Trophoblast cell (in vitro differentiated cells and primary cell): Measurements from ENCODE around the gene DTNA.

Experiments used
- DNase-seq, 2 donors: peaks; one replicate each; pipeline ENCODE4 v3.0.0-alpha.2; 2016
- H2AFZ ChIP-seq: 2 replicates; pipeline ENCODE4 v1.6.1; 2013; ENCODE audit warnings: low read length, moderate library complexity, mild to moderate bottlenecking; ENCODE audit not compliant: insufficient read depth, poor library complexity
- H2AK5ac ChIP-seq: 2 replicates; pipeline ENCODE4 v1.6.1; 2013; ENCODE audit warnings: mild to moderate bottlenecking, low read length
- H2BK120ac ChIP-seq: 2 replicates; pipeline ENCODE4 v1.6.1; 2013; ENCODE audit warnings: low read length, mild to moderate bottlenecking, moderate library complexity; ENCODE audit not compliant: insufficient read depth, poor library complexity
- H2BK12ac ChIP-seq: 2 replicates; pipeline ENCODE4 v1.6.1; 2013; ENCODE audit warnings: mild to moderate bottlenecking, low read length, moderate library complexity
- H2BK5ac ChIP-seq: 2 replicates; pipeline ENCODE4 v1.6.1; 2013; ENCODE audit warnings: low read length, low read depth, moderate library complexity, mild to moderate bottlenecking; ENCODE audit not compliant: poor library complexity
- H3K14ac ChIP-seq: 2 replicates; pipeline ENCODE4 v1.6.1; 2013; ENCODE audit warnings: mild to moderate bottlenecking, low read length
- H3K18ac ChIP-seq: 2 replicates; pipeline ENCODE4 v1.6.1; 2013; ENCODE audit warnings: mild to moderate bottlenecking, low read length
- H3K23ac ChIP-seq: 2 replicates; pipeline ENCODE4 v1.6.1; 2013; ENCODE audit warnings: low read length
- H3K27ac ChIP-seq: 2 replicates; pipeline ENCODE4 v1.5.1; 2013; ENCODE audit warnings: low read depth, mild to moderate bottlenecking, inconsistent platforms, low read length, moderate library complexity
- H3K27me3 ChIP-seq: 2 replicates; pipeline ENCODE4 v1.6.1; 2013; ENCODE audit warnings: inconsistent platforms, mild to moderate bottlenecking, low read length, moderate library complexity; ENCODE audit not compliant: insufficient read depth
- H3K36me3 ChIP-seq, 2 experiments: 1 replicate in 1 of 2; 2 replicates in 1 of 2; pipeline ENCODE4 v1.6.1; 2013; ENCODE audit warnings: low read length in 2 of 2, mild to moderate bottlenecking in 2 of 2, moderate library complexity in 1 of 2; ENCODE audit not compliant: insufficient read depth in 2 of 2, control insufficient read depth in 1 of 2
- H3K4ac ChIP-seq: 2 replicates; pipeline ENCODE4 v1.6.1; 2013; ENCODE audit warnings: low read depth, mild to moderate bottlenecking, low read length, moderate library complexity
- H3K4me1 ChIP-seq, 2 experiments: 1 replicate in 1 of 2; 2 replicates in 1 of 2; pipeline ENCODE4 v1.6.1; 2013; ENCODE audit warnings: low read length in 2 of 2, mild to moderate bottlenecking in 2 of 2, moderate library complexity in 1 of 2; ENCODE audit not compliant: insufficient read depth in 2 of 2, control insufficient read depth in 1 of 2
- H3K4me2 ChIP-seq: 2 replicates; pipeline ENCODE4 v1.6.1; 2013; ENCODE audit warnings: inconsistent platforms, mild to moderate bottlenecking, low read length, moderate library complexity
- H3K4me3 ChIP-seq: 2 replicates; pipeline ENCODE4 v1.5.1; 2013; ENCODE audit warnings: mild to moderate bottlenecking, low read depth, low read length, inconsistent platforms
- H3K79me1 ChIP-seq: one replicate; pipeline ENCODE4 v1.6.1; 2013; ENCODE audit warnings: low read length
- H3K79me2 ChIP-seq: 2 replicates; pipeline ENCODE4 v1.6.1; 2013; ENCODE audit warnings: low read length, mild to moderate bottlenecking; ENCODE audit not compliant: control insufficient read depth, insufficient read depth, poor library complexity
- H3K9ac ChIP-seq: 2 replicates; pipeline ENCODE4 v1.6.1; 2013; ENCODE audit warnings: mild to moderate bottlenecking, low read length
- H3K9me3 ChIP-seq: 2 replicates; pipeline ENCODE4 v1.6.1; 2013; ENCODE audit warnings: low read depth, mild to moderate bottlenecking, control low read depth, inconsistent platforms, low read length; ENCODE audit not compliant: insufficient read depth
- H4K12ac ChIP-seq: 2 replicates; pipeline ENCODE4 v1.6.1; 2013; ENCODE audit warnings: low read depth, mild to moderate bottlenecking, low read length, moderate library complexity
- H4K8ac ChIP-seq: 2 replicates; pipeline ENCODE4 v1.6.1; 2013; ENCODE audit warnings: low read depth, mild to moderate bottlenecking, low read length, moderate library complexity
- H4K91ac ChIP-seq: one replicate; pipeline ENCODE4 v1.6.1; 2013; ENCODE audit warnings: low read depth, mild to moderate bottlenecking, low read length, moderate library complexity
- WGBS: extraction: QIAGEN DNeasy Blood & Tissue Kit; methylation state at CpG from one replicate; pipeline ENCODE4 v1.1.7; 2013; ENCODE audit warnings: missing lambda C conversion rate; ENCODE audit not compliant: insufficient read length, insufficient coverage; ENCODE audit errors: extremely low coverage; 5-methylcytosine and 5-hydroxymethylcytosine counted together

The DTNA gene

DNA sequence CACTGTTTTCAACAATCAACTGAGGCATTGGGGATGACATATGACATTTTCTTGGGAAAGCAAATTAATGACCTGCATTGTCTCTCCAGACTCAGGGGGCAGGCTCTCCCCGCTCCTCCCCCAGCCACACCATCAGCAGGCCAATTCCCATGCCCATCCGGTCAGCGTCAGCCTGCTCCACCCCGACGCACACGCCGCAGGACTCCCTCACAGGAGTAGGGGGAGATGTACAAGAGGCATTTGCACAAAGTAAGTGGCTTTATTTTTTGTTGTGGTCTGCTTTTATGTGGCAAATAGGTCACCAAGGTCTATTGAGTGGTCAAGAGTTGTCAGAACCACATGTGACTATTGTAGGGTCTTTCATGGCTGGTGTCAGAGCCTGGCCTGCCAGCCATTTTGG is 165.1 kb downstream of the DTNA start:
- H2BK12ac ChIP-seq, result no peak overlapping the region
- DNase-seq, result no peak

DNA sequence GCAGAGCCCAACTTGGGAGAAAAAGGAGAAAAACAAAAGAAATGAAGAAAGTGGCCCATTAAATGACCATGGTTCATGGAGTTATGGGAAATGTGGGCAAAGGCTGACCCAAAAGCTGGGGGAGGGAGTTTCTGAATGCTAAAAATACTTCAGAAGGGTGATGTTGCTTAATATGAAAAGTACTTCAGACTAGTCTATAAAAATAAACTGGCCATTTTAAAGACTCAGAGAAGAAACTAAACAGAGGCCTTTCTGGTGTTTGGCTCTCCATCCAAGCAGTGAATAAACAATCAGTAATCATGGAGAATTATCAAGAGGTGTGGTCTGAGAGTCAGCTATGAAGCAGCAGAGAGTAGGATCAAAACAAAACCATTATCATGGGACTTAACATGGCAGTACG is 170.3 kb downstream of the DTNA start:
- H3K9ac ChIP-seq, result no peak overlapping the region
- no peak overlapping the region for H3K4ac ChIP-seq
- H3K27ac ChIP-seq, result no peak overlapping the region
- no peak overlapping the region for H2AFZ ChIP-seq
- H2BK120ac ChIP-seq, result no peak overlapping the region
- no peaks in the 10 kb centered on the region for H3K79me2 ChIP-seq
- no peak overlapping the region for H2BK12ac ChIP-seq
- H3K18ac ChIP-seq, result no peak overlapping the region
- H3K4me2 ChIP-seq, result no peak overlapping the region
- no CpG with 5 or more reads among the region's 1 CpG for WGBS
- H3K9me3 ChIP-seq, result no peaks in the 10 kb centered on the region
- H3K23ac ChIP-seq, result no peak overlapping the region
- peaks cover 5% of the 10 kb centered on the region for H3K79me1 ChIP-seq
- no peak for DNase-seq
- no peak overlapping the region for H2AK5ac ChIP-seq
- no peaks in the 10 kb centered on the region for H3K27me3 ChIP-seq
- no peak overlapping the region for H3K14ac ChIP-seq
- no peak overlapping the region for H4K8ac ChIP-seq
- no peak overlapping the region for H3K4me3 ChIP-seq
- no peaks in the 10 kb centered on the region for H3K36me3 ChIP-seq
- no peak overlapping the region for H4K12ac ChIP-seq
- H4K91ac ChIP-seq, result no peak overlapping the region
- H3K4me1 ChIP-seq, result peaks cover 6 to 13% of the 10 kb centered on the region in 2 experiments
- H2BK5ac ChIP-seq, result no peak overlapping the region

More for the DNA sequence above, 165.1 kb downstream of the DTNA start:
- Histone ChIP-seq H4K91ac (no peak overlapping the region), H3K4me3 (no peak overlapping the region), H3K36me3 (no peaks in the 10 kb centered on the region), H4K12ac (no peak overlapping the region), H3K79me1 (no peaks in the 10 kb centered on the region), H3K79me2 (no peaks in the 10 kb centered on the region), H3K18ac (no peak overlapping the region), H3K27me3 (no peaks in the 10 kb centered on the region), H3K14ac (no peak overlapping the region), H4K8ac (no peak overlapping the region), H3K23ac (no peak overlapping the region), H3K9me3 (no peaks in the 10 kb centered on the region), H2BK5ac (no peak overlapping the region), H2AK5ac (no peak overlapping the region), H2BK120ac (no peak overlapping the region), H3K4ac (no peak overlapping the region), H3K4me1 (no peaks in the 10 kb centered on the region), H3K27ac (no peak overlapping the region), H2AFZ (no peak overlapping the region), H3K9ac (no peak overlapping the region), H3K4me2 (no peak overlapping the region)
- no CpG with 5 or more reads among the region's 7 CpGs for WGBS

DNA sequence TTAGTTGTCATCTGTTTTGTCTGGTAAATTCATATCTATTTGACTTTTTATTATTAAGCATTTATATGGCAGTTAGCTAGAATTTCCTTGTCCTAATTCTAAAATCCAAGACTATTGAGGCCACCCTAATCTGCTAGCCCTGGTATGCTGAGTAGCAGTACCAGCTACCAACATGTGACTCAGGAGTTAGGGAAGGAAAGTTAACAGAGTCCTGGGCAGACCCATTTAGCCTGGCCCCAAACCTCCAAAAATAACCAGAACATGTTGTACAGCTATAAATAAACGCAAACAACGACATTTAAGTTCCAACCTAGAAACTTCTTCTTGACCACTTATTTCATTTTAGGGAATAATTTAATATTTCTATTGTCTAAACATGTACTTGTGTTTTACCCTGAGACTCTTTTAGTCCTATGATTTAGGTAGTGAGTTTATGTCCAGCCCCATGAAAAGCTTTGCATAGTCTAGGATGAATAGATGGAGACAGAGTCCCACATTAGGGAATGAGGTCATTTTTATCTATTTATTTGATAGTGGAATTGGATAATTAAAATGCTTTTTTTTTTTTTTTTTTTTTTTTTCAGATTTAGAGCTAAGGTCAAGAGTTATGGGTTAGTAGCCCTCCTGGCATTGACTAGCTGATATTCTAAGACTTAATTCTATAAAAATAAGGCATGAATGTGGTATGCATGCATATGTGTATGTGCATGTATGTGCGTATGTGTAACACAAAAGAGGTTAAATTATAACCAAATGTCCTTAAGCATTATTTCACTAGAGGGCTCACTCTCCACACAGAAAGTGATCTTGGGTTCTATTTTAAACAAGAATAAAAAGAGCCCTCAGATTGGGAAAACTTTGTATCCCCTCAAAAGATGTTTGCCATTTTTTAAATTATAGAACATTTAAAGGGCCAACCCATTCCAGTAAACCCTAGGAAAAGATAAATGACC is 171.1 kb downstream of the DTNA start:
- Histone ChIP-seq H3K4me3 (no peak overlapping the region), H3K14ac (no peak overlapping the region), H3K36me3 (no peaks in the 10 kb centered on the region), H3K9me3 (no peaks in the 10 kb centered on the region), H3K4ac (no peak overlapping the region), H2AFZ (no peak overlapping the region), H3K9ac (no peak overlapping the region), H2BK12ac (no peak overlapping the region), H4K91ac (no peak overlapping the region), H3K18ac (no peak overlapping the region), H2AK5ac (no peak overlapping the region), H3K4me1 (peaks cover 6 to 13% of the 10 kb centered on the region in 2 experiments), H2BK5ac (no peak overlapping the region), H3K27ac (no peak overlapping the region), H4K12ac (no peak overlapping the region), H2BK120ac (no peak overlapping the region), H3K4me2 (no peak overlapping the region), H3K23ac (no peak overlapping the region), H3K27me3 (no peaks in the 10 kb centered on the region), H4K8ac (no peak overlapping the region), H3K79me2 (no peaks in the 10 kb centered on the region), H3K79me1 (peaks cover 5% of the 10 kb centered on the region)
- no peak for DNase-seq
- WGBS, result no CpG with 5 or more reads among the region's 3 CpGs

DNA sequence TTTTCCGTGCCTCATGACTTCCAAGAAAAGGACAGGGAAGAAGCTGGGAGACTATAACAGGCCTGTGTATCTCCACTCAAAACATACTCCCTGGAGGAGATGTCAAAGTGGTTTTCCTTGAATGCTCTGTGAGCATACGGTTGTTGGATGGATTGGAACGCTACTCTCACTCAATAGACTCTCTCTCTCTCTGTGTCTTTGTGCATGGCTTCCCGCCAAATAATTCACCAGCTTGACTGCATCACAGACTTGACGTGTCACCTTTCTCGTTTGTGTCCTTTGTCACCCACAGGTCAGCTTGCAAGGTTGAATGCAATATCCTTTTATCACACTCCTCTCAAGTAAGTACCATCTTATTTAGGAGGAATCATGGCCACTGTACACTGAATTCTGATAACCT is 174.3 kb downstream of the DTNA start:
- H3K36me3 ChIP-seq, result no peaks in the 10 kb centered on the region
- H3K18ac ChIP-seq, result no peak overlapping the region
- no peak overlapping the region for H4K12ac ChIP-seq
- H2AK5ac ChIP-seq, result no peak overlapping the region
- H2BK12ac ChIP-seq, result peak overlapping the region; percentile 15
- H3K27ac ChIP-seq, result peak overlapping the region; percentile 58
- H4K91ac ChIP-seq, result peak overlapping the region; percentile 25
- H3K4me3 ChIP-seq, result no peak overlapping the region
- no peaks in the 10 kb centered on the region for H3K79me2 ChIP-seq
- DNase-seq, result no peak
- no peaks in the 10 kb centered on the region for H3K27me3 ChIP-seq
- H2AFZ ChIP-seq, result no peak overlapping the region
- no peak overlapping the region for H3K23ac ChIP-seq
- no peak overlapping the region for H3K4ac ChIP-seq
- no peak overlapping the region for H3K9ac ChIP-seq
- H3K9me3 ChIP-seq, result no peaks in the 10 kb centered on the region
- no CpG with 5 or more reads among the region's 6 CpGs for WGBS
- no peak overlapping the region for H4K8ac ChIP-seq
- H2BK120ac ChIP-seq, result peak overlapping the region; percentile 46
- peak overlapping the region; percentile 18 for H3K14ac ChIP-seq
- H3K4me2 ChIP-seq, result no peak overlapping the region
- H3K4me1 ChIP-seq, result peaks cover 6 to 13% of the 10 kb centered on the region in 2 experiments
- H2BK5ac ChIP-seq, result no peak overlapping the region
- H3K79me1 ChIP-seq, result peaks cover 5% of the 10 kb centered on the region
